HT1080 (cell line): ENCODE results near the gene SLC24A3. TPM values are rescaled to one million over a fixed set of nuclear protein-coding genes. Genes with fewer than 3 reads are reported as not detected.
"Not testable (repeated sequence)": the region's sequence is repeated elsewhere in the genome, so short reads cannot be mapped to it uniquely, and the experiment has no call there.

ENCODE experiments used
- DNase-seq: peaks from one replicate; pipeline ENCODE4 v3.0.0-alpha.2; 2015; ENCODE audit warnings: low read depth
- total RNA-seq: library from RNA; depleted of rRNA; stranded (reverse); fragments of >200 nt; shearing (Covaris generic); gene quantifications from 2 replicates; pipeline ENCODE4 v1.2.3, GENCODE V29; 2014

The SLC24A3 gene
- total RNA-seq, 1 experiment from 2014 or later = not detected

GRCh38 chr20:19619904-19620430 lies 407.5 kb downstream of the SLC24A3 start:
- DNase-seq = no peak

DNA sequence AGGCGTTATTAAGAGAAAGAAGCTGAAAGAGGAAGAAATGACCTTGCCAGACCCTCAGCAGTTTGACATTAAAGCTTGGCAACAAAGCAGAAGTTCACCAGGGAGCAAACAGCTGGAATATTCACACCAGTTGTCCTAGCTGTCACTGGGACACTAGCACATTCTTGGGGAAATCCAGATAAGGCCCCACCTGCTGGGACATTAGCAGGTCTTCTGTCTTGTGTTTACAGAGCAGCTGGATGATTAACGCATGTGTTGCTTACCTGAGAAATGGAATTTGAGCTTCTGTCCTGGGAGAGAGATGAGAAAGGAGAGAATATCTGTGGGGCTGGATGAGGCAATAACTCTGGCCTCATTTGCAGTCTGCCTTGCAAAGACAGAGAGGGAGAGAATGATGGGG lies 408.0 kb downstream of the SLC24A3 start:
- no peak for DNase-seq

- peak; percentile 89 for DNase-seq
Measured at GRCh38 chr20:19621072-19621471, 408.6 kb downstream of the SLC24A3 start.

GRCh38 chr20:19624221-19624965 lies 412.0 kb downstream of the SLC24A3 start:
- DNase-seq = peak; percentile 18

GRCh38 chr20:19625426-19625825 lies 413.0 kb downstream of the SLC24A3 start:
- DNase-seq = no peak

GRCh38 chr20:19626896-19627295 lies 414.5 kb downstream of the SLC24A3 start:
- DNase-seq = no peak

DNA sequence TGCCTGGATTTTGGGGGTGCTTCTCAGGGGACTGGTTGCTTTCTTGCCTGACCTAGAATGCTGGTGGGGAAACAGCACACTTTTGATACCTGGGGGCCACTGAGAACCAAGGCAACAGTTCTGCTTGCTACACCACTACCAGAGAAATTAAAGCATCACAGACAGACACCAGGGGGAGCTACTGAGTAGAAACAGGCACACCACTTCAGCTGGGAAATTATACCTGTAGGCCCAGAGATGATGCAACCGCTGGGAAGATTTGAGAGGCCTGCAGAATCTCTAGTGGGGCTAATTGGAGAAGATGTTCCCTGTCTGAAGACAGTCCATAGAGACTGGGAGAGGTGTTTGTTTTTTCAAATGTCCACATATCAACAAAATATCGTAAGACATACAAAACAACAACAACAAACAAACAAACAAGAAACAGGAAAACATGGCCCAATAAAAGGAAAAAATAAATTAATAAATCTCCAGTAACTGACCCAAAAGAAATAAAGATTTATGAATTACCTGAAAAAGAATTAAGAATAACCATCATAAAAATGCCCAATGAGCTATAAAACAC lies 416.2 kb downstream of the SLC24A3 start:
- peak; percentile 52 for DNase-seq

DNA sequence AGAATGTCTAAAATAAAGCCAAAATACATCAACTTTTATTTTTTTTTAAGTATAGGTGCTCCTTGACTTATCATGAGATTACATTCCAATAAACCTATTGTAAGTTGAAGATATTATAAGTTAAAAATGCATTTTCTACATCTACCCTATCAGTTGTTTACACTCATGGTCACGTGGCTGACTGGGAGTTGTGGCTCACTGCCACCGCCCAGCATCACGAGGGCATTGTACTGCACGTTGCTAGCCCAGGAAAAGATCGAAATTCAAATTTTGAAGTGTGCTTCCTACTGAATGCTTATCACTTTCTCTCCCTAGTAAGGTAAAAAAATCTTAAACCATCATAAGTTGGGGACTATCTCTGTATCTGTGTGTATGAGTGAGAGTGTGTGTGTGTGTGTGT lies 419.0 kb downstream of the SLC24A3 start:
- no peak for DNase-seq

GRCh38 chr20:19633985-19634384 lies 421.5 kb downstream of the SLC24A3 start:
- no peak for DNase-seq

DNA sequence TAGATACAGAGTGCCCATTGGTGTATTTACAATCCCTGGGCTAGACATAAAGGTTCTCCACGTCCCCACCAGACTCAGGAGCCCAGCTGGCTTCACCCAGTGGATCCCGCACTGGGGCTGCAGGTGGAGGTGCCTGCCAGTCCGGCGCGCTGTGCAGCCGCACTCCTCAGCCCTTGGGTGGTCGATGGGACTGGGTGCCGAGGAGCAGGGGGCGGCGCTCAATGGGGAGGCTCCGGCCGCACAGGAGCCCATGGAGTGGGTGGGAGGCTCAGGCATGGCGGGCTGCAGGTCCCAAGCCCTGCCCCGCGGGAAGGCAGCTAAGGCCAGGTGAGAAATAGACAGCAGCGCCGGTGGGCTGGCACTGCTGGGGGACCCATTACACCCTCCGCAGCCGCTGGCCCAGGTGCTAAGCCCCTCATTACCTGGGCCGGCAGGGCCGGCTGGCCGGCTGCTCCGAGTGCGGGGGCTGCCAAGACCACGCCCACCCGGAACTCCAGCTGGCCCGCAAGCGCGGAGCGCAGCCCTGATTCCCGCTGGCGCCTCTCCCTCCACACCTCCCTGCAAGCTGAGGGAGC lies 427.1 kb downstream of the SLC24A3 start:
- DNase-seq = not testable (repeated sequence)

DNA sequence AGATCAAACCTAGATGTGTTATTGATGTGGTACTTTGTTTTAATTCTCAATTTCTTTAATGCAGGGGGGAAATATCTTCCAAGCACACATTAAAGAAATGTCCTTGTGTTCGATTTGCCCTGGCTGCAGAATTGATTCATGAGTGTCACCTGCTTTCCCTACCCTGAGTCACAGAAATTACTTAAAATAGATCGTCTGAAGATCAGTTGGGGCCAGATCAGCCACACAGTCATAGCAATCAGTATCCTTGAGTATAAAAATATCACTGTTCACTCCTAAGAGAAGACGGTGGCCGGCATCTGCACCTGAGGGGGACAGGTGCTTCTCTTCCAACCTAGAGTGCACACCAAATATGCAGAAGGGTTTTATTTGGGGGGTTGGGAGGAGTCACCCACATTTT lies 430.4 kb downstream of the SLC24A3 start:
- DNase-seq = no peak

DNA sequence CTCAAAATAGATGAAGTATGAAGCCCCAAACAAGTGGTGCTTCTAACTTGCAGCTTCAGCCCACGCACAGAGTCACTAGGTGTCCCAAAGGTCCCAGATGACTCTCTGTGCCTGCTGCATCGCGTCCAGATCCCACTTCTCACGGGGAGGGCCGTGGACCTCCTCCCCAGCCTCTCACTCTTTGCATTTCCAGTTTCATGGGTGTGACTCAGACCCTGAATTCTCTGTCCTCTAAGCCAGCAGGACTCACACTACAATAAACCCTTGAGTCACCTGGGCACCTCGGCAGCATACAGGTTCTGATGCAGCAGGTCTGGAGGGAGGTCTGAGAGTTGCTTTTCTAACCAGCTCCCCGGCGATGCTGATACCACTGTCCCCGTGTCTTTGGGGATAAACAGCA lies 431.6 kb downstream of the SLC24A3 start:
- no peak for DNase-seq

DNA sequence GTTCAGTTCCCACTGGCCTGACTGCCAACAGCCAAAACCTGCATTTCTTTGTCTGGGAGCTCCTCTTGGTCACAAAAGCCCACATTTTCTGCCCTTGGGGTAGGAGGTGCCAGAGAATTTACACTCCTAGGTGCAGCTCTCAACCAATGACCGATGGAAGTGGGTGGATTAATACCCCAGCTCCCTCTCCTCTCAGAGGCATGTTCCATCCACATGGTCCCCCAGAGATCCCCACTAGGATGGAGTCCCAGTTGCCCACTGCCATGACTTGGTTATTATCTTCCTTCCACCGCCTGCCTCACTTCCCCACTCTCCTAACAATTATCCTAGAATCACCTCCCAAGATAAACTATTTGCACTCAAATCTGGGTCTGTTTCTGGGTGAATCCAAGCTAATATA lies 434.5 kb downstream of the SLC24A3 start:
- DNase-seq = no peak

- no peak for DNase-seq
Measured at GRCh38 chr20:19648024-19648423, 435.6 kb downstream of the SLC24A3 start.

- DNase-seq = peak; percentile 27
Measured at GRCh38 chr20:19649041-19649440, 436.6 kb downstream of the SLC24A3 start.

GRCh38 chr20:19652591-19653026 lies 440.2 kb downstream of the SLC24A3 start:
- no peak for DNase-seq

DNA sequence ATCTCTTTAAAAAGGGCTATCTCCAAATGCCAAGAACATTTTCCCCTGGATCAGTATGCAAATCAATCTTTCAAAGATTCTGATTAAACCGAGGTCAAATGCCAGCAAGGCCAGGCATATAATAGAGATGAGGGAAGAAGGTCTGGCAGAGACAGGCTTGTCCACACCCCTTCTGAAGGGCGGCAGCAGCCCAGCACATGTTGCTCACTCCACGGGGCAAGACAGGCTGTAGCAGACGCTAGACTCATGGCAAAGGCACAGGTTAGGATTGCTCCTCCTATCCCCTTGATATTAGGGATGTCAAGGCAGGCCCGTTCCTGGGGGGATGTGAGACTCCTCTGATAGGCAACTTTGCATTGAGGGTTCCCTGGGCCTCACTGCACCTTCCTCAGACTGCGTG lies 440.9 kb downstream of the SLC24A3 start:
- no peak for DNase-seq

GRCh38 chr20:19654921-19655320 lies 442.5 kb downstream of the SLC24A3 start:
- no peak for DNase-seq

DNA sequence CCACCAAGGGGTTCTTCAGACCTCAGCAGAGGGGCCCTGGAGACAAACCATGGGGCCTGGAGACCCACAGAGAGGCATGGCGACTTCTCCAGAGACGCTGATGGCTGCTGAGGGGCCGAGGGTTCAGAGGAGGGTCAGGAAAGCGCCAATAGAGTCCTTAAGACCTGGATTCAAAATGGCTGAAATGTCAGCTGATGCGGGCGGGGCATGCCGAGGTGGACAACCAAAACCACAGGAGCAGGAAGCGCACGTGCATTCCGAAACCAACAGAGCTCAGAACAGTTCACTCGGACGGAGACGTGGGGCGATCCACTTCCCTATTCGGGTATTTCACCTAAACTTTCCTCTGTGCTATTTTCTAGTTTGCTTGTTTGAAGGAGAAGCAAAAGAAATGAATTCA lies 445.7 kb downstream of the SLC24A3 start:
- no peak for DNase-seq

DNA sequence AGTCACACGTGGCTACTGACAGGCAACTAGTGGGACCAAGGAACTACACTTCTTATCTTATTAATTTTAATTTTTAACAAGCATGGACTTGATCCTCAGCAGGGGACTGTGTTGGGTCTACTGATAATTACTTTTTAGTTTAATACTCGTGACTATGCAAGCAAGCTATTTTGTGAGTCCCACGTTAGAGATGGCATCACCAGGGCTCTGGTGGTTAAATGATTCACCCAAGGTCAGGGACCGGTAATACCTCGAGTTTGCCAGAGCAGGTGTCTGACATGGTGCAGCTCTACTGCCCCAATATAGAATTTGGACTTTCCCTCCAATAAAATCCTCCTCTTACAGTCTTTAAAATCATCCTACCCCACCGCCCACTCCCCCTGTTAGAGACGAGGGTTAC lies 447.0 kb downstream of the SLC24A3 start:
- DNase-seq = peak; percentile 25

- DNase-seq = no peak
Measured at GRCh38 chr20:19660808-19661378, 448.5 kb downstream of the SLC24A3 start.
